Daoy (cell line): Measurements from ENCODE around the gene MON1A. TPM values are rescaled to one million over a fixed set of nuclear protein-coding genes. Genes with fewer than 3 reads are reported as not detected.

Source experiments
- DNase-seq: peaks from one replicate; pipeline ENCODE4 v3.0.0-alpha.2; 2015; ENCODE audit warnings: low read depth
- total RNA-seq: library from RNA; depleted of rRNA; stranded (reverse); fragments of >200 nt; shearing (Covaris generic); gene quantifications from 2 replicates; pipeline ENCODE4 v1.2.3, GENCODE V29; 2014

The MON1A gene
- total RNA-seq, 1 experiment from 2014 or later, result 7.9 TPM

GRCh38 chr3:49889296-49889695, 40.3 kb downstream of the MON1A start:
- DNase-seq, result no peak

GRCh38 chr3:49886922-49887265, 42.7 kb downstream of the MON1A start:
- no peak for DNase-seq

GRCh38 chr3:49883998-49884397, 45.6 kb downstream of the MON1A start:
- DNase-seq, result no peak

- DNase-seq, result no peak
These were observed 47.4 kb downstream of the MON1A start for GRCh38 chr3:49882166-49882565.

GRCh38 chr3:49880581-49881315, 48.9 kb downstream of the MON1A start:
- DNase-seq, result no peak

- DNase-seq, result no peak
These were observed 49.9 kb downstream of the MON1A start for GRCh38 chr3:49879721-49880120.

GRCh38 chr3:49878686-49879085, 50.9 kb downstream of the MON1A start:
- DNase-seq, result no peak

- DNase-seq, result no peak
These were observed 51.9 kb downstream of the MON1A start for GRCh38 chr3:49877716-49878115.

- no peak for DNase-seq
These were observed 53.0 kb downstream of the MON1A start for GRCh38 chr3:49876567-49876966.

GRCh38 chr3:49873623-49874022, 56.0 kb downstream of the MON1A start:
- DNase-seq, result no peak

GRCh38 chr3:49872801-49873281, 56.8 kb downstream of the MON1A start:
- peak; percentile 39 for DNase-seq

GRCh38 chr3:49871531-49872153, 58.0 kb downstream of the MON1A start:
- DNase-seq, result no peak

GRCh38 chr3:49869525-49870126, 60.0 kb downstream of the MON1A start, which contains the start of gene CAMKV:
CAMKV (minus strand) TSS chr3:49869906; CDS start chr3:49862388, 7,518 bp downstream.
- peak; percentile 26 for DNase-seq

- no peak for DNase-seq
These were observed 60.6 kb downstream of the MON1A start for GRCh38 chr3:49868862-49869466.

- peak; percentile 27 for DNase-seq
These were observed 61.7 kb downstream of the MON1A start for GRCh38 chr3:49867871-49868321.

GRCh38 chr3:49867400-49867799, 62.2 kb downstream of the MON1A start:
- no peak for DNase-seq

- DNase-seq, result no peak
These were observed 64.3 kb downstream of the MON1A start for GRCh38 chr3:49865198-49865784.

- DNase-seq, result no peak
These were observed 65.1 kb downstream of the MON1A start for GRCh38 chr3:49864505-49864904.

GRCh38 chr3:49859576-49860305, 69.9 kb downstream of the MON1A start:
- DNase-seq, result no peak
